Activated T-cell treated with anti-CD3 and anti-CD28 coated beads, Interleukin-2, amount 50 U/mL, for 24 hours (primary cell): Measurements from ENCODE around the gene PPP2R2B.
A peak's percentile ranks its signal among the peaks of the same experiment; 100 is the strongest.

Source experiments
- DNase-seq: peaks from one replicate; pipeline ENCODE4 v3.0.0-alpha.2; 2020
- H3K27ac Mint-ChIP-seq: 2 replicates; pipeline ENCODE4 v1.8.0; 2020; ENCODE audit warnings: mild to moderate bottlenecking, mixed read lengths
- H3K27me3 Mint-ChIP-seq: 2 replicates; pipeline ENCODE4 v1.8.0; 2020; ENCODE audit warnings: mixed read lengths
- H3K36me3 Mint-ChIP-seq: 2 replicates; pipeline ENCODE4 v1.8.0; 2020; ENCODE audit warnings: low read depth, mixed read lengths
- H3K4me1 Mint-ChIP-seq: 2 replicates; pipeline ENCODE4 v1.8.0; 2020; ENCODE audit warnings: low read depth, mixed read lengths
- H3K4me3 Mint-ChIP-seq: 2 replicates; pipeline ENCODE4 v1.8.0; 2020; ENCODE audit warnings: mild to moderate bottlenecking, moderate library complexity, mixed read lengths
- H3K9me3 Mint-ChIP-seq: 2 replicates; pipeline ENCODE4 v1.8.0; 2020; ENCODE audit warnings: mixed read lengths

The PPP2R2B gene

DNA sequence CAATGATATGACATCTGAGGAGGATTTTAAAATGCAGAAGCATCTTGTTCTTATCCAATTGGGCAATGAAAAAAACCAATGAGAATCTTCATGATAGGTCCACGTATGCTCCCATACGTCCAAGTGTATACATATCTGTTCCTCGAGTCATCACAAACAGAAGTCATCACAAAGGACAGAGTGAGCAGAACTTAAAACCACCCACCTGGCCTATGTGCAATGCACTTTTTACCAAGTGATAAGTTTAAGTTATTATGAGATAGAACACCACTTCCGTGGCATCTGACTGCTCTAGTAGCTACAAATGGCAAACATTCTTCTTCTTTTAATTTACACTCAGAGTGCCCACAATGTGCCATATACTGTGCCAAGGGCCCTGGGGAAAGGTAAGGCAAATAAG is 82.4 kb downstream of the PPP2R2B start:
- H3K4me3 Mint-ChIP-seq, result no peak overlapping the region
- H3K27ac Mint-ChIP-seq, result no peak overlapping the region
- DNase-seq, result no peak
- H3K27me3 Mint-ChIP-seq, result no peaks in the 10 kb centered on the region
- H3K9me3 Mint-ChIP-seq, result no peaks in the 10 kb centered on the region
- H3K4me1 Mint-ChIP-seq, result peaks cover 23% of the 10 kb centered on the region
- no peaks in the 10 kb centered on the region for H3K36me3 Mint-ChIP-seq

GRCh38 chr5:146794326-146795029 is 84.1 kb downstream of the PPP2R2B start:
- H3K36me3 Mint-ChIP-seq, result no peaks in the 10 kb centered on the region
- no peaks in the 10 kb centered on the region for H3K27me3 Mint-ChIP-seq
- no peak overlapping the region for H3K4me3 Mint-ChIP-seq
- H3K4me1 Mint-ChIP-seq, result peaks cover 20% of the 10 kb centered on the region
- no peaks in the 10 kb centered on the region for H3K9me3 Mint-ChIP-seq
- H3K27ac Mint-ChIP-seq, result no peak overlapping the region
- no peak for DNase-seq

DNA sequence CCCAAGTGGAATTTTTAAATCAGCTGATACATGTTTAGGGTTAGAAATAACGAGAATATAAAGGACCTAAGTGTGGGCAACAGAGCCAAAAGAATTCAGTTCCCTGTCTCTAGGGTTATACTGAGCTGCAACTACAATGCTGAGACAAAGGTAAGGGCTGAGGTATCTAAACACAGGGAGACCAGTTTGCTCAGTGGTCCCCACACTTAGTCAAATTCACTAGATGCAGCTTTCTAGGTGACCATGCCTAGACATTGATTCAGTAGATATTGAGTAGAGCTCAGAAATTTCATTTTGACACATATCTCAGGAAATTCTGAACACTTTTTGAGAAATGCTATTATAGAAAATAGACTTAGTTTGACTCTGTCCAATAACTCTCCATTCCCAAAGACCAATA is 84.8 kb downstream of the PPP2R2B start:
- H3K27ac Mint-ChIP-seq, result peak overlapping the region; percentile 50
- H3K4me3 Mint-ChIP-seq, result no peak overlapping the region
- DNase-seq, result no peak
- H3K36me3 Mint-ChIP-seq, result no peaks in the 10 kb centered on the region
- no peaks in the 10 kb centered on the region for H3K9me3 Mint-ChIP-seq
- H3K4me1 Mint-ChIP-seq, result peaks cover 20% of the 10 kb centered on the region
- H3K27me3 Mint-ChIP-seq, result no peaks in the 10 kb centered on the region

DNA sequence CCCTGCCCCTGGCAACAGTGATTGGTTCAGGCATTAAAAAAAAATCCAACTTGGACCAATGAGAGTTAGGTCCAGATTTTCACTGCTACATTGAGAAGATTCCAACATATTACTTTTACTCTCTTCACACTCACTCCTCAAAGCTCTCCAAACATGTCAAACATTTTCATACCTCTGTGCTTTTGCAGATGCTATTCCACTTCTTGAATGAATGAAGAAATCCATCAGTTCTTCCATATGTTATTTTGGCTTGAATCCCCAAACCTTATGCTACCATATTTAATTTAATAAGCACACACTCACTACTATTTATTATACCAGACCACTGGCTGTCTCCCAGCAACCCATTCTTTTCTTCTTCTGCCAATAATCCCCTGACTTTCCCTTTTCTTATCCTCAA is 87.1 kb downstream of the PPP2R2B start:
- no peaks in the 10 kb centered on the region for H3K36me3 Mint-ChIP-seq
- H3K4me3 Mint-ChIP-seq, result no peak overlapping the region
- no peaks in the 10 kb centered on the region for H3K9me3 Mint-ChIP-seq
- H3K27me3 Mint-ChIP-seq, result no peaks in the 10 kb centered on the region
- no peak for DNase-seq
- H3K4me1 Mint-ChIP-seq, result peaks cover 21% of the 10 kb centered on the region
- no peak overlapping the region for H3K27ac Mint-ChIP-seq

GRCh38 chr5:146789712-146790653 is 88.6 kb downstream of the PPP2R2B start:
- Mint-ChIP-seq H3K9me3 (no peaks in the 10 kb centered on the region), H3K27me3 (no peaks in the 10 kb centered on the region)

GRCh38 chr5:146788898-146789297 is 89.7 kb downstream of the PPP2R2B start:
- Mint-ChIP-seq H3K4me1 (peaks cover 9% of the 10 kb centered on the region), H3K9me3 (no peaks in the 10 kb centered on the region), H3K4me3 (no peak overlapping the region), H3K27ac (no peak overlapping the region), H3K36me3 (no peaks in the 10 kb centered on the region), H3K27me3 (no peaks in the 10 kb centered on the region)
- no peak for DNase-seq

More at GRCh38 chr5:146789712-146790653, 88.6 kb downstream of the PPP2R2B start:
- no peaks in the 10 kb centered on the region for H3K36me3 Mint-ChIP-seq
- no peak for DNase-seq
- H3K4me3 Mint-ChIP-seq, result no peak overlapping the region
- H3K4me1 Mint-ChIP-seq, result peaks cover 15% of the 10 kb centered on the region
- H3K27ac Mint-ChIP-seq, result no peak overlapping the region

- no peaks in the 10 kb centered on the region for H3K36me3 Mint-ChIP-seq
- peaks cover 5% of the 10 kb centered on the region for H3K4me1 Mint-ChIP-seq
- H3K27ac Mint-ChIP-seq, result no peak overlapping the region
- DNase-seq, result no peak
- H3K27me3 Mint-ChIP-seq, result no peaks in the 10 kb centered on the region
- H3K4me3 Mint-ChIP-seq, result no peak overlapping the region
- peaks cover 2% of the 10 kb centered on the region for H3K9me3 Mint-ChIP-seq
These were observed 93.5 kb downstream of the PPP2R2B start for GRCh38 chr5:146785065-146785464.

GRCh38 chr5:146781157-146781556 is 97.4 kb downstream of the PPP2R2B start:
- Mint-ChIP-seq H3K36me3 (no peaks in the 10 kb centered on the region), H3K27me3 (no peaks in the 10 kb centered on the region), H3K27ac (no peak overlapping the region), H3K4me1 (peaks cover 3% of the 10 kb centered on the region), H3K9me3 (peaks cover 2% of the 10 kb centered on the region), H3K4me3 (no peak overlapping the region)
- DNase-seq, result no peak

DNA sequence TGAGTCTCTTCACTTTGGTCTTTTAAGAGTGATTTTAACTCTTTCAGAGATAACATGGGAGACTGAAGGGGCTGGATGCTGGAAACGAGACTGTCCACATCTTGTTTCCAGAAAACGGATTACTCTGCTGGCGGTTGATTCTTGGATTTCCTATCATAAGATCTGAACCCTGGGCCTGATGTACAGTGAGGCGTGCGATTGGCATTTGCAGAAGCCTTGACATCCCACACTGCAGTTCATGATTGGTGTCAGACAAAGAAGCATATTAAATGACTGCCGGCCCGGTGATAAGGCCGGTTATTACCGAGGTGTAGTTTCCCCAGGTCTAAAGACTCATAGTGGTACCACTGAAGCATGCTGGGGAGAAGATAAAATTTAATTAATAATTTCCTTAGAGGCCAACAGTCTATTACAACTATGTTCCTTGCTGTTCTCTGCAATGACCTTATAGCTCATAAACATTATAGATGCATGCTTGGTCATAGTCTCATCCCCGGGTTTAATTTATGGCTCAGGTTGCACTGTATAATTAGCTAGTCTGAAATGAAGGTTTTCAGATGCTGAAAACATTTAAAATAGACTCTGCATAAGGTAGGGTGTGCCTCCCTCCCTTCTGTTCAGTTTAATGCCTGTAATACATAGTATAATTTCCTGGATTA is 99.2 kb downstream of the PPP2R2B start:
- DNase-seq, result no peak
- H3K4me1 Mint-ChIP-seq, result no peaks in the 10 kb centered on the region
- peaks cover 2% of the 10 kb centered on the region for H3K9me3 Mint-ChIP-seq
- no peaks in the 10 kb centered on the region for H3K27me3 Mint-ChIP-seq
- no peaks in the 10 kb centered on the region for H3K36me3 Mint-ChIP-seq
- H3K4me3 Mint-ChIP-seq, result no peak overlapping the region
- H3K27ac Mint-ChIP-seq, result no peak overlapping the region

GRCh38 chr5:146778795-146779194 is 99.8 kb downstream of the PPP2R2B start:
- Mint-ChIP-seq H3K4me3 (no peak overlapping the region), H3K27me3 (no peaks in the 10 kb centered on the region), H3K36me3 (no peaks in the 10 kb centered on the region), H3K9me3 (peaks cover 2% of the 10 kb centered on the region), H3K27ac (no peak overlapping the region), H3K4me1 (no peaks in the 10 kb centered on the region)
- DNase-seq, result no peak

- Mint-ChIP-seq H3K36me3 (no peaks in the 10 kb centered on the region), H3K9me3 (peaks cover 2% of the 10 kb centered on the region), H3K27me3 (no peaks in the 10 kb centered on the region), H3K27ac (no peak overlapping the region), H3K4me1 (no peaks in the 10 kb centered on the region), H3K4me3 (no peak overlapping the region)
- DNase-seq, result no peak
These were observed 100.3 kb downstream of the PPP2R2B start for GRCh38 chr5:146778261-146778660.

- H3K4me1 Mint-ChIP-seq, result no peaks in the 10 kb centered on the region
- H3K27me3 Mint-ChIP-seq, result no peaks in the 10 kb centered on the region
- no peak for DNase-seq
- H3K36me3 Mint-ChIP-seq, result no peaks in the 10 kb centered on the region
- H3K9me3 Mint-ChIP-seq, result no peaks in the 10 kb centered on the region
- H3K4me3 Mint-ChIP-seq, result no peak overlapping the region
- H3K27ac Mint-ChIP-seq, result no peak overlapping the region
These were observed 105.6 kb downstream of the PPP2R2B start for GRCh38 chr5:146772881-146773466.

DNA sequence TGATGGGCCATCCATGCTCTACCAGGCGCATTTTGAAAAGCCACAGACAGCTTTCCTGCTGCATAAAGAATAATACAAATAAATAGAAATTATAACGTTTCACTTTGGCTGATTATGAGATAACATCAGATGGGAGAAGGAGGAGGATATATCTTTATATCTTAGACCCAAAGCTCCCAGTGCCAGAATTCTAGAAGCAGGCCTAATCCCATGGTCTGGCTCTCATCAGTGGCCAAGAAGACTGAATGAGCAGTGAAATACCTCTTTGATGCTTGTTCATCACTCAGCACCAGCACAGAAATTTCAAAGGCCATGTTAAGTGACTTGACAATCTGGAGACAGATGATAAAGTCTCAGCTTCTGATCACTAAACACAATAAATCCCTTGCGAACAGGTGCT is 107.6 kb downstream of the PPP2R2B start:
- no peaks in the 10 kb centered on the region for H3K27me3 Mint-ChIP-seq
- H3K4me1 Mint-ChIP-seq, result no peaks in the 10 kb centered on the region
- DNase-seq, result no peak
- H3K9me3 Mint-ChIP-seq, result no peaks in the 10 kb centered on the region
- no peaks in the 10 kb centered on the region for H3K36me3 Mint-ChIP-seq
- no peak overlapping the region for H3K4me3 Mint-ChIP-seq
- no peak overlapping the region for H3K27ac Mint-ChIP-seq

GRCh38 chr5:146770546-146770945 is 108.0 kb downstream of the PPP2R2B start:
- Mint-ChIP-seq H3K27me3 (no peaks in the 10 kb centered on the region), H3K4me3 (no peak overlapping the region), H3K9me3 (no peaks in the 10 kb centered on the region), H3K36me3 (no peaks in the 10 kb centered on the region), H3K27ac (no peak overlapping the region), H3K4me1 (peaks cover 2% of the 10 kb centered on the region)
- no peak for DNase-seq
